ENCODE results near the gene TXLNA.
"Not testable (repeated sequence)": the region's sequence is repeated elsewhere in the genome, so short reads cannot be mapped to it uniquely, and the experiment has no call there.

The TXLNA gene

GRCh38 chr1:32179443-32180185 lies at the start of gene TXLNA:
Gene TXLNA, plus strand, starts transcription at chr1:32179675. Its CDS starts 671 bp downstream, at chr1:32180346.
- DNase-seq (ENCODE audit: low read depth): peak; percentile 78

GRCh38 chr1:32133950-32134280 lies 45.6 kb upstream of the TXLNA start:
- DNase-seq (ENCODE audit: low read depth): not testable (repeated sequence)

- no peak for DNase-seq (ENCODE audit: low read depth)
These were observed 42.4 kb upstream of the TXLNA start for GRCh38 chr1:32137111-32137510.

GRCh38 chr1:32138965-32139364 lies 40.5 kb upstream of the TXLNA start:
- no peak for DNase-seq (ENCODE audit: low read depth)

DNA sequence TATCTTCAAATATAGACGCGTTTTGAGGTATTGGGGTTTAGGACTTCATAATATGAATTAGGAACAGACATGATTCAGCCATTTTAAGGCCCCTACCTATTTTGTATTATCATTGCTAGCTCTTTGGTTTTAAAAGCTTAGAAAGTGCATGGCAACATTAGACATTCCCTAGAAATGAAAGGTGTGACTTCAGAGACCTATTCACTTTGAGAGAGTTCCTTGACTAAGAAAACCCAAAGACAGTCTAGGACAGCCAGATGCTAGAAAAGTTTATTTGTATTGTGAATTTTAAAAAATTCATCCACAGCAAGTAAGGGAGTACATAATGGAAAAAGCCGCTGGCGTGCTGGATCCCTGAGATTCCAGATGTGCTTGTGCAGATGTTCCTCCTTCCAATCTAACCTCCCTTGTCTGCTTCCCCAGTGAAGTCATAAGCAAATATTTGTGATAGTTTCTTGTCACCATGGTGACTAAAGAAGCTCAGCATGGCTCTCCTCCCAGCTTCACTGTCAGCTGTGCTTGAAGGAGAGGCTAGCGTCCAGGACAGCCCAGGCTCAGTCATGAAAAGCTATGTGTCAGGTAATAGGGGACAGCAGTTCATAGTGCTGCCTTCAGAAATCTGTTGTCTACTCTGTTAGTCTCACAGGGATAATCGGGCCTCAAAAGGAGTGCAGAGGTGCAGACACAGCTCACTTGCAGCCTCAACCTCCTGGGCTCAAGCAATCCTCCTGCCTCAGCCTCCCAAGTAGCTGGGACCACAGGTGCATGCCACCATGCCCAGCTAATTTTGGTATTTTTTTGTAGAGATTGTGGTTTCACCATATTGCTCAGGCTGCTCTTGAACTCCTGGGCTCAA lies 36.8 kb upstream of the TXLNA start:
- DNase-seq (ENCODE audit: low read depth): no peak

DNA sequence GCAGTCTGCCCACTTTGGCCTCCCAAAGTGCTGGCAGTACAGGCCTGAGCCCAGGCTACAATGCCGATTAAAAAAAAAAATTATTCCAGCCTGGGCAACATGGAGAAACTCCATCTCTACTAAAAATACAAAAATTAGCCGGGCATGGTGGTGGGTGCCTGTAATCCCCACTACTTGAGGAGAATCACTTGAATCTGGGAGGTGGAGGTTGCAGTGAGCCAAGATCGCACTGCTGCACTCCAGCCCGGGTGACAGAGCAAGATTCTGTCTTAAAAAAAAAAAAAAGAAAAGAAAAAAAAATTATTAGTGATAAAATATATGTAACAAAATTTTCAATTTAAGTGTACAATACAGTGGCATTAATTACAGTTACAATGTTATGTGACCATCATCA lies 36.2 kb upstream of the TXLNA start:
- not testable (repeated sequence) for DNase-seq (ENCODE audit: low read depth)

DNA sequence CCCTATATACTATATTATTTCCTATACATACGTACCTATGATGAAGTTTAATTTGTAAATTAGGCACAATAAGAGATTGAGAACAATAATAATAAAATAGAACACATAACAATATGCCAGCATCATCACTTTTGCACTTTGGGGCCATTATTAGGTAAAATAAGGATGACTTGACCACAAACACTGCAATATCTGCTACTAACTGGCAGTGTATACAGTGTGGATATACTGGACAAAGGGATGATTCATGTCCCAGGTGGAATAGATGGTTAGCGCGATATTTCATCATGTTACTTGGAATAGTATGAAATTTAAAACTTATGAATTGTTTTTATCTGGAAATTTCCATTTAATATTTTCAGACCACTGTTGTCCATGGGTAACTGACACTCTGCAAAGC lies 35.4 kb upstream of the TXLNA start:
- no peak for DNase-seq (ENCODE audit: low read depth)

- DNase-seq (ENCODE audit: low read depth): not testable (repeated sequence)
These were observed 31.7 kb upstream of the TXLNA start for GRCh38 chr1:32147799-32148198.

GRCh38 chr1:32150847-32151246 lies 28.6 kb upstream of the TXLNA start:
- DNase-seq (ENCODE audit: low read depth): no peak

DNA sequence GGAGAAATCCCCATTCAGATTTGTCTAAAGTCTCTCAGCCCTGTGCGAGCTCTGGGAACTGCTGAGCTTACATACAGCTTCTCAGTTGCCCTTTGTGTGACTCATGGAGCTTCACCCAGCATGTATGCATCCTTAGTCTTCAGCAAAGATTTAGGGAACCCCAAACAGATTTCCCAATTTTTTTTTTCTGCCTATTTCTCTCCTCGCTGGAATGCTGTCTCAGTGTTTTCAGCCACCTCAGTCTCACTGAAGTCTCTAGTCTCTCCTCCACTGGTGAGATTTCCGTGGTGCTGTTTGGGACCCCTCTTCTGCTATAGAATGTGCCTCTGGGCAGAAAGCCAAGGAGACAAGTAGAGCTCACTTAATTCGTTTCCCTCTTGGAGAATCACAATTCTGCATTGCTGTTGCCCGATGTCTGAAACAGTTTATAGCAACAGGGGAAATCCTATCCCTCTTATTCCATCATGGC lies 28.1 kb upstream of the TXLNA start:
- DNase-seq (ENCODE audit: low read depth): no peak

- no peak for DNase-seq (ENCODE audit: low read depth)
These were observed 20.3 kb upstream of the TXLNA start for GRCh38 chr1:32159189-32159588.

DNA sequence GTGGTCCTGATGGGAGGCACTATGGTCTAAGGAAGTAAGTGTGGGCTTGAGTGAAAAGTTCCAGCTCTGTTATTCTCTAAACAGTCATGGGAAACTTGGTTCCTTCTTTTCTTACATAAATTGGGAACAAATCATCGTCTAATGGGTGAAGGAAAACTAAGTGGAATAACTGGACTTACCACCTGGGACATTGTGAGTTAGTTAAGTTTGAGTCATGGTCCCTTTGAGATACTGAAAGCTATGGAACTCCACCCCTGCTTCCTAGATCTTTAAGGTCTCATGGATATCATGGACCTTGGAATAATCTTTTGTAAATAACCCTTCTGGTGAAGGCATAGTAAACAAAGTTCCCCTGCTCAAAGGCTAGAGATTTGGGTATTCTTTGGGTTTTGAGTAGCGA lies 16.1 kb upstream of the TXLNA start:
- no peak for DNase-seq (ENCODE audit: low read depth)

DNA sequence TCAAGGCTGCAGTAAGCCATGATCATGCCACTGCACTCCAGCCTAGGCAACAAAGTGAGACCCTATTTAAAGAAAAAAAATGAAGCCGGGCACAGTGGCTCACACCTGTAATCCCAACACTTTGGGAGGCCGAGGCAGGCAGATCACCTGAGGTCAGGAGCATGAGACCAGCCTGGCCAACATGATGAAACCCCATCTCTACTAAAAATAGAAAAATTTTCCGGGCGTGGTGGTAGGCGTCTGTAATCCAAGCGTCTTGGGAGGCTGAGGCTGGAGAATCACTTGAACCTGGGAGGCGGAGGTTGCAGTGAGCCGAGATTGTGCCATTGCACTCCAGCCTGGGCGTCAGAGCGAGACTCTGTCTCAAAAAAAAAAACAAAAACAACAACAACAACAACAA lies 13.8 kb upstream of the TXLNA start:
- DNase-seq (ENCODE audit: low read depth): not testable (repeated sequence)

DNA sequence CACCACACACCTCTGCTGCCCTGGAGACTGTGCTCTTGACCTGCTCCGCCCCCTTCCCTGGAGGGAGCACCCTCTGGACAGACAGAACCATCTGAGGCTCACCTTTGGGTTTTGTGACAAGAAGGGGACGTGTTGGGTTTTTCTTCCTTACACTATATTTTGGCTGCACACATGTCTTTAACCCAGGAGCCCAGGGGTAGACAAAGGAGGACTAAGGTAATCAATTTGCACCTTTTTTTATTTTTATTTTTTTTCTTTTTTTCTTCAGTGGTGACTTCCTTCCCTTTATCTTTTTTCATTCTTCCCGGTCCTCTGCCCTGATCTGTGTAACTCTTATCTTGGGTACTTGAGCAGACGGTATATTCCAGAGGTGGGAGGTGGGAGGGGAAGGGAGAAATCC lies 8.5 kb upstream of the TXLNA start:
- DNase-seq (ENCODE audit: low read depth): no peak

DNA sequence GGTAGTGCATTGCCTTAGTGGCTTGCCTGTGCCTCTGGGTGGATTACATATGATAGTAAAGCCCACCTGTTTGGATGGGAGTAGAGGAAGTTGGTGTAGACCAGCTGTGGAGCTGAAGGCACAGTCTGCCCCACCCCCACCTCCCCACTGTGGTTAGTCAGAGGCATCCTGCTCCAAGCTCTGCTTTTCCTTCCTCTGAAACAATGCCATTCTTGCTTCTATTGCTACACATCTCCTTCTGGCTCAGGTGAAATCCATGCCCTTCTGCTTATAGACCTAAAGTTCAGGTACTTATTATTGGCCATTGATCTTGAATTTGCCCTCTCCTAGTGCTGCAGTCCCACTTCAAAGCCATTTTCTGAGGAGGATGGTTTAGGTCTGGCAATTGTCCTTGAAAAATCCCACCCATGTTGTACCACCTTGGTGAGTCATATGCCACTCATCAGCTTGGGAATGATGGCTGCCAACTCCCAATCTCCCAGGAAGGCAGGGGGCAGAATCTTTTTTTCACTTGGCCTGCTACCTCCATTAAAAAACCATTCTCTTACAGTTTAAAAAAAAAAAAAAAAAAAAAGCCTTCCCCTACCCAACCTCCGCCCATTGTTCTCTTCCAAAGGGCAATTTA lies 6.7 kb upstream of the TXLNA start:
- no peak for DNase-seq (ENCODE audit: low read depth)

DNA sequence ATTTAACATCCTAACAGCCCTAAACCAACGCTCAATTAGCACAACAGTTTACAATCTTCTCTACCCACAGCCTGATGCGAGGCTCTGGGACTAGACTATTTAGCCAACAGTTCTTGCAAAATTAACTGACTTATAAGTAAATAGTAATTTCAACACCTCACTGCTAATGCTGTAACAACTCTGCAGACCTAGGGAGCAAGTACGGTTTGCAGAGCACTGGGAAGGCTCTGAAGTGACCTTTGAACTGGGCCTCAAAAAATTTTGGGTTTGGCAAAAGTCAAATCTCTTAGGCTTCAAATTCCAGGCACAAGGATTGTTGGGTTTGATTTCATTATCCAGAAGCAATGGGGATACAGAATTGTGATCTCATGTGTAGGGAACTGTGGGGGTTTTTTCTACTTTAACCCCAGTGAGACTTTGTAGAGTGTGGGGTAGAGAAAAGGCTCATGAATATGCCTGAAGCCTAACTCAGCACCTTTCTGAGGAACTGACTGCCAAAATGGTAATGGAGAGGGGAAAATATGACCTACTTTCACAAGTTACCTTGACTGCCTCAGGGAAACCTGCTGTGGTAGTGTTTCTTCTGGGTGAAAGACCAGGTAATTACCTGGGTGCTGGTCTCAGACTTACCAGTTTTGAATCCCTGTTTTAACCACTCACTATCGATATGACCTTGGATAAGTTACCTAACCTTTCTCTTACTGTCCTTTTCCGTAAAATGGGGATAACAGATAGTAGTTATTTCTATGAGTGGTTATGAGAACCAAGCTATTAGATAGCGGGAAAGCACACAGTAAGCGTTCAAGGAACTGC lies 889 bp upstream of the TXLNA start:
- DNase-seq (ENCODE audit: low read depth): no peak

DNA sequence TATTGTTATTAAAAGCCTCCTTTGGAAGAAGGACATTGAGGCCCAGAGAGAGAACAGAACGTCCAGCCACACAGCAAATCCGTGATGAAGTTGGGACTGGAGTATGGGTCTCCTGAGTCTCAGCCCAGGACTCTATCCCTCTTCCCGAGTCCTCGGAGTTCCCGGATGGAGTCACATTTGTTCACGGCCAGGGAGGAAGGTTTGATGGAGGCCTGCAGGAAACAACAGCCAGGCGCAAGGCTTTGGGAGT lies 357 bp upstream of the TXLNA start:
- no peak for DNase-seq (ENCODE audit: low read depth)

- no peak for DNase-seq (ENCODE audit: low read depth)
These were observed 948 bp downstream of the TXLNA start for GRCh38 chr1:32180186-32181060.

DNA sequence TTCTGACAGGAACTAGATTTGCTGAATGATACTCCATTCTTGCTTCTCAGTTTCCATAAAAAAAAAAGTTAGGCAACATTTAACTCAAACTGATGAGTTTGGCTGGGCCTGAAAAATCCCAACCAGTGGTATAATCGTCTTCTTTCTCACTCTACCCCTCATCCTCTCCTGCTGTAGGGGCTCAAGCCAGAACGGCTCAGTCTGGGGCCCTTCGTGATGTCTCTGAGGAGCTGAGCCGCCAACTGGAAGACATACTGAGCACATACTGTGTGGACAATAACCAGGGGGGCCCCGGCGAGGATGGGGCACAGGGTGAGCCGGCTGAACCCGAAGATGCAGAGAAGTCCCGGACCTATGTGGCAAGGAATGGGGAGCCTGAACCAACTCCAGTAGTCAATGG lies 1.6 kb downstream of the TXLNA start:
- DNase-seq (ENCODE audit: low read depth): no peak

DNA sequence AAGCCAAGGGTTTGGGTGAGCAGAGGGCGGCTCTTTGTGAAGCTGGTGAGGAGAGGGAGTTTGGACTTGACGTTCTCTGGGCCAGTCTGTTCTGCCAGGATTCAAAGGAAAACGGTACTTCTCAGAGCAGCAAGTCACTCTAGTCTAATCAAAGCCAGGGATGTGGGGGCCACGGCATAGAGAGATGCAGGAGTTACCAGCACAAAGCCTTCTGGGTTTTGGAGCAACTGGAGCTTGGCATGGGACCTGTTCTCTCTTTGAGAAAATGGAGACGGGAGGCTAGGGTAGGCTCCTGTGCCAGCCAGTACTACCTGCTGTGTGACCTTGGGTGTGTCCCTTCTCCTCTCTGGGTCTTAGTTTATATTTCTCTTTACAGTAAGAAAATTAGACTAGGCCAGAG lies 2.1 kb downstream of the TXLNA start:
- no peak for DNase-seq (ENCODE audit: low read depth)

GRCh38 chr1:32182060-32182459 lies 2.6 kb downstream of the TXLNA start:
- DNase-seq (ENCODE audit: low read depth): no peak
